Measurements from ENCODE around the gene LSP1. TPM values are rescaled to one million over a fixed set of nuclear protein-coding genes. Genes with fewer than 3 reads are reported as not detected.

The LSP1 gene
- total and polyA plus RNA-seq, 8 donors = 9.8 to 239 (median 58.9) TPM

DNA sequence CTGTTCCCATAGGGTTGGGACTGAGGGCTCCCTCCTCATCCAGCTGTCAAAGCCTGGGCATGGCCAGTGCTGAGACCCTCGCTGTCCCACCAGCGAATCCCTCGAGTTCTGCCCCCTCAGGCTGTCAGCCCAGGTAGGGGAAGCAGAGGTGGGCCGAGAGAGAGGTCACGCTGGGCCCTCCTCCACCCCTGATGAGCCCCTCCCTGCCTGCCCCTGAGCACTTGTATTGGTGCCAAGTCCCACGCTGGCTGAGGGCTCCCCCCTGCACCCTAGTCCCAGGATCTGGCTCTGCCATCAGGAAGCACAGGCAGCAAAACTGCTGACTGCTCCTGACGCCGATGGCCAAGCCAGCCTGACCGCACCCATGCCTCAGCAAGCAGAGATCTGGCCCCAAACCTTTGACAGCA lies 35.5 kb downstream of the LSP1 start:
- peaks cover 0 to 33% (median 10%) of the 10 kb centered on the region in 4 donors for H3K4me1 ChIP-seq
- TF ChIP-seq POLR2A (IDR thresholded peaks at IDR 0.05) = no peak
- TF ChIP-seq, protein P1, sequence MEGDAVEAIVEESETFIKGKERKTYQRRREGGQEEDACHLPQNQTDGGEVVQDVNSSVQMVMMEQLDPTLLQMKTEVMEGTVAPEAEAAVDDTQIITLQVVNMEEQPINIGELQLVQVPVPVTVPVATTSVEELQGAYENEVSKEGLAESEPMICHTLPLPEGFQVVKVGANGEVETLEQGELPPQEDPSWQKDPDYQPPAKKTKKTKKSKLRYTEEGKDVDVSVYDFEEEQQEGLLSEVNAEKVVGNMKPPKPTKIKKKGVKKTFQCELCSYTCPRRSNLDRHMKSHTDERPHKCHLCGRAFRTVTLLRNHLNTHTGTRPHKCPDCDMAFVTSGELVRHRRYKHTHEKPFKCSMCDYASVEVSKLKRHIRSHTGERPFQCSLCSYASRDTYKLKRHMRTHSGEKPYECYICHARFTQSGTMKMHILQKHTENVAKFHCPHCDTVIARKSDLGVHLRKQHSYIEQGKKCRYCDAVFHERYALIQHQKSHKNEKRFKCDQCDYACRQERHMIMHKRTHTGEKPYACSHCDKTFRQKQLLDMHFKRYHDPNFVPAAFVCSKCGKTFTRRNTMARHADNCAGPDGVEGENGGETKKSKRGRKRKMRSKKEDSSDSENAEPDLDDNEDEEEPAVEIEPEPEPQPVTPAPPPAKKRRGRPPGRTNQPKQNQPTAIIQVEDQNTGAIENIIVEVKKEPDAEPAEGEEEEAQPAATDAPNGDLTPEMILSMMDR (IDR thresholded peaks at IDR 0.05) = no peak
- no peak for TF ChIP-seq EP300 (IDR thresholded peaks at IDR 0.05)
- no peak for TF ChIP-seq POLR2AphosphoS5 (IDR thresholded peaks at IDR 0.05)
- no peaks in the 10 kb centered on the region for H3K9me3 ChIP-seq
- H3K36me3 ChIP-seq = peaks cover 0 to 59% (median 49%) of the 10 kb centered on the region in 4 donors
- H3K4me3 ChIP-seq = no peak overlapping the region
- intact Hi-C loops (cut with DNase I; ENCODE audit: low total_unique reads) = no loop called here
- peaks cover 0 to 20% (median 0%) of the 10 kb centered on the region in 3 donors for H3K27me3 ChIP-seq
- H3K27ac ChIP-seq = peak overlapping the region in 3 of 5 donors; percentile 11 to 35 (median 32)
- peak in 1 of 2 donors; percentile 31 for DNase-seq
- 38 to 64% (median 49%) methylated on average over 1 to 9 of the region's 9 CpGs for WGBS, 5 donors

DNA sequence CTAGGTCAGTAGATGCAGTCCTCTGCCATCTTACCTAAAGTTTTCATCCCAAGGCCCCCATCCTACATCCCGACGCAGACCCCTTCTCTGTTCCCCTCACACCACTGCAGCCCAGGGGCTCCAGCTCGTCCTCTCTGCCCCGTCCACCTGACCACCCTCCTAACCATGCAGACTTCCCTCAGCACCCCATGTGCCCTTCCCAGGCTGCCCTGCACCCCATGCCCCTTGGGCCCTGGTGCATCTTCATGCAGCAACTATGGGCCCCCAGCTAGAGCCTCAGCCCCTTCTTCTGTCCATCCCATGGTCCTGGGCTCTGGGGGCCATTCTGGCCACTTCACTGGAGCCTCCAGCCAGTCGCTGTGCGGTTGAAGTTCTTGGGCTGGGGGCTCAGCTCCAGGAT lies 35.9 kb downstream of the LSP1 start:
- Histone ChIP-seq H3K9me3 (no peaks in the 10 kb centered on the region), H3K27ac (peak overlapping the region in 1 of 5 donors; percentile 11), H3K27me3 (peaks cover 0 to 20% (median 0%) of the 10 kb centered on the region in 3 donors), H3K36me3 (peaks cover 0 to 55% (median 45%) of the 10 kb centered on the region in 4 donors), H3K4me1 (peaks cover 0 to 33% (median 10%) of the 10 kb centered on the region in 4 donors), H3K4me3 (no peak overlapping the region)
- WGBS, 5 donors = 77 to 88% (median 86%) methylated on average over 6 of the region's 6 CpGs
- intact Hi-C loops (cut with DNase I; ENCODE audit: low total_unique reads) = no loop called here
- TF ChIP-seq POLR2AphosphoS5 (IDR thresholded peaks at IDR 0.05) = no peak
- no peak for TF ChIP-seq POLR2A (IDR thresholded peaks at IDR 0.05)
- TF ChIP-seq, protein P1 (IDR thresholded peaks at IDR 0.05) = no peak
- TF ChIP-seq EP300 (IDR thresholded peaks at IDR 0.05) = no peak
- peak in 1 of 2 donors; percentile 7 for DNase-seq

DNA sequence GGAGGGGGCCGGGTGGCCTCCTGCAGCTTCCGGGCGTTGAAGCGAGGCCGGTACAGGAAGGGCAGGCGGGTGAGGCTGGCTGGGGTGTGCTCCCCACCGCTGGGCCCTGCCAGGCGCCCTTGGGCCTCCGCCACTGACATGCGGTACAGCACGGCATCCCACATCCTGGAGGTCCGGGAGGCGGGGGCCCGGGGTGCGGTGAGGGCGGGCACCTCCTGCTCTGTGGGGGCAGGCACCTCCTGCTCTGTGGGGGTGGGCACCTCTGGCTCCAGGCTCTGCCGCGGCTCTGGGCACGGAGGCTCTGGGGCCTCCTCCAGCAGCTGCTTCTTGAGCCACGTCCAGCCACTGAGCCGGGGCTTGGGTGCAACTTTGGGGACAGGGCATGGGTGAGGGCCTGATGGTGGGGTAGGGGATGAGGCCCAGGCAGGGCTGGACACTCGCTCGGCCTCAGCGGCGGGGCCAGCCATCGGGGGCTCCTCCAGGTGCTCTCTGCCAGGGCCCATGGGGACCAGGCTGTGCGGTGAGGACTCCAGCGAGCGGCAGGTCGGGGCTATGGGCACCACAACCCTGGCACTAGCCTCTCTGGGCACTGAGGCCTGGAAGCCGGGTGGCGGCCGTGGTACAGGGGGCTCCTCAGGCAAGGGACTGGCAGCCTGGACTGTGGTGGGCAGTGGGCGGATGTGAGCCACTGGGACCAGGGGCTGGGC lies 36.5 kb downstream of the LSP1 start:
- H3K4me1 ChIP-seq = peaks cover 0 to 33% (median 10%) of the 10 kb centered on the region in 4 donors
- H3K9me3 ChIP-seq = no peaks in the 10 kb centered on the region
- intact Hi-C loops (cut with DNase I; ENCODE audit: low total_unique reads) = no loop called here
- no peak overlapping the region for H3K27ac ChIP-seq
- TF ChIP-seq EP300 (IDR thresholded peaks at IDR 0.05) (no peak), POLR2AphosphoS5 (IDR thresholded peaks at IDR 0.05) (no peak), POLR2A (IDR thresholded peaks at IDR 0.05) (no peak)
- TF ChIP-seq, protein P1 (IDR thresholded peaks at IDR 0.05) = no peak
- WGBS, 5 donors = 72 to 83% (median 75%) methylated on average over 16 to 34 of the region's 34 CpGs
- peaks cover 0 to 49% (median 40%) of the 10 kb centered on the region in 4 donors for H3K36me3 ChIP-seq
- peaks cover 0 to 20% (median 0%) of the 10 kb centered on the region in 3 donors for H3K27me3 ChIP-seq
- H3K4me3 ChIP-seq = no peak overlapping the region
- DNase-seq = peak; percentile 42 to 56

DNA sequence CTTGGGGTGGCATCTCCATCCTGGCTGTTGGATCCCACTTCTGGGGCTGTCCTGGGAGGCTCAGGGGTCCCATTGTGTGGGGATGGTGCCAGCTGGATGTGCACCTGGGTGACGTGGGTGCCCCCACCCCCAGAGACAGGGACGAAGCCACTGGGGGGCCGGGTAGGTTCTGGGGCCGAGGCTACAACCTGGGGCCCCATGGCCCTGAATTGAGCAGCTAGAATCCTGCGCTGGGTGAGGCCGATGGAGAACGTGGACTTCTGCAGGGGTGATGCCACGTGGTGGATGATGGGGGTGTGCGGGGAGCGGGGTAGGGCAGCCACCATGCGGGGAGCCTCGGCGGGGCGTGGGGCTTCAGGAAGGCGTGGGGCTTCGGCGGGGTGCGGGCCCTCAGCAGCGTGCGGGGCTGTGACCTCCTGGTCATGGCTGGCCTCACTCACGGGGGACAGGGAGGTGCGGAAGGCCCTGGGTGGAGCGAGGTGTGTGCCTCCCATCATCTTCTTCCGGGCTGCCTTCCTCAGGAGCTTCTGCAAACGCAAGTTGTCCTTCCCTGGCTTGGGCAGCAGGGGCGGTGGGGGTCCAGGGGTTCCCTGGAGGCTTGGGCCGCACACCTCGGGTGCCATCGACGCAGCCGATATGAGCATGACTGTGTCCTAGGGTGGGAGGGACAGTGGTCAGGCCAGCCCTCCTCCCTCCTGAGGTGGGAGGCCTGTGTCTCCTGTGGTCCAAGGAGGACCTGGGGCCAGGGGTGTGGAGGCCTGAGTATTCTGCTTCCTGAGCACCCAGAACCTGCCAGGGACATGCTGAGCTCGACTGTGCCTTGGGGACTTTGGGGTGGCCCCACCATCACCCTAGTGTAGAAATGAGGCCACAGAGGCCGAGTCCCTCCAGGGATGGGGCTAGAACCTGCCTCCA lies 37.3 kb downstream of the LSP1 start:
- no peaks in the 10 kb centered on the region for H3K9me3 ChIP-seq
- no peak for TF ChIP-seq EP300 (IDR thresholded peaks at IDR 0.05)
- no peak for TF ChIP-seq POLR2AphosphoS5 (IDR thresholded peaks at IDR 0.05)
- TF ChIP-seq, protein P1 (IDR thresholded peaks at IDR 0.05) = no peak
- TF ChIP-seq POLR2A (IDR thresholded peaks at IDR 0.05) = no peak
- peaks cover 0 to 20% (median 0%) of the 10 kb centered on the region in 3 donors for H3K27me3 ChIP-seq
- DNase-seq = peak in 1 of 2 donors; percentile 4
- no peak overlapping the region for H3K4me3 ChIP-seq
- peaks cover 0 to 41% (median 35%) of the 10 kb centered on the region in 4 donors for H3K36me3 ChIP-seq
- intact Hi-C loops (cut with DNase I; ENCODE audit: low total_unique reads) = no loop called here
- peaks cover 0 to 33% (median 10%) of the 10 kb centered on the region in 4 donors for H3K4me1 ChIP-seq
- 65 to 83% (median 80%) methylated on average over 26 to 33 of the region's 33 CpGs for WGBS, 5 donors
- H3K27ac ChIP-seq = peak overlapping the region in 2 of 5 donors; percentile 14 to 26

All from stomach (tissue), 9 donors.